ENCODE measurements around the gene CD99L2.

DNA sequence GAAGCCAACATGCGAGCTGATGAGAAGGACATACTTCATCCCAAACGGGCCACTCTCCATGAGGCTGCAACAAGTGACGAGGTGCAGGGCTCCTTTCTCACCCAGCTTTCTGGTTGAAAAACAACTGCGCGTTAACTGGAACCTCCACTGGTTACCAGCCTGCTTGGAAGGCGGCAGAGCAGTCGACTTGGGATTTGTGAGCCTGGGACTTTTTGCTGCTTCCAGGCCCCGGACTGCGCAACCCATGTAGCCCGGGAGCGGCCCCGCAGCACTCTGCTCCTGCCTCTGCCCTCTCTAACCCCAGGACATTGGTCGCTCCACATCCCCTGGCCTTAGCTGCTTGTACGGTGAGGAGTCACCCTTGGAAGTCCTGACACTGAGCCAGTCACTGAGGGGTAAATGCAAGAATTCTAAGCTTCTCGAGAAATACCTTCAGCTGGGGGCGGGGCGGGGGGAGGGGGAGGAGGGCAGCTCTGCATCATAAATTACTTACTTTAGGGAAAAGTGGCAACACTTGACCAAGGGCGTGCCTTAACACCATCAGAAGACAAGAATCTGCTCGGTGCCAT lies 132.6 kb downstream of the CD99L2 start:
- TF ChIP-seq, protein P1, sequence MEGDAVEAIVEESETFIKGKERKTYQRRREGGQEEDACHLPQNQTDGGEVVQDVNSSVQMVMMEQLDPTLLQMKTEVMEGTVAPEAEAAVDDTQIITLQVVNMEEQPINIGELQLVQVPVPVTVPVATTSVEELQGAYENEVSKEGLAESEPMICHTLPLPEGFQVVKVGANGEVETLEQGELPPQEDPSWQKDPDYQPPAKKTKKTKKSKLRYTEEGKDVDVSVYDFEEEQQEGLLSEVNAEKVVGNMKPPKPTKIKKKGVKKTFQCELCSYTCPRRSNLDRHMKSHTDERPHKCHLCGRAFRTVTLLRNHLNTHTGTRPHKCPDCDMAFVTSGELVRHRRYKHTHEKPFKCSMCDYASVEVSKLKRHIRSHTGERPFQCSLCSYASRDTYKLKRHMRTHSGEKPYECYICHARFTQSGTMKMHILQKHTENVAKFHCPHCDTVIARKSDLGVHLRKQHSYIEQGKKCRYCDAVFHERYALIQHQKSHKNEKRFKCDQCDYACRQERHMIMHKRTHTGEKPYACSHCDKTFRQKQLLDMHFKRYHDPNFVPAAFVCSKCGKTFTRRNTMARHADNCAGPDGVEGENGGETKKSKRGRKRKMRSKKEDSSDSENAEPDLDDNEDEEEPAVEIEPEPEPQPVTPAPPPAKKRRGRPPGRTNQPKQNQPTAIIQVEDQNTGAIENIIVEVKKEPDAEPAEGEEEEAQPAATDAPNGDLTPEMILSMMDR (IDR thresholded peaks at IDR 0.05): no peak
- no peak for TF ChIP-seq POLR2A (IDR thresholded peaks at IDR 0.05)
